Skin of body (tissue), 2 donors: ENCODE results near the gene SMYD4. TPM values are rescaled to one million over a fixed set of nuclear protein-coding genes. Genes with fewer than 3 reads are reported as not detected.
"Not testable (repeated sequence)": the region's sequence is repeated elsewhere in the genome, so short reads cannot be mapped to it uniquely, and the experiment has no call there.

Experiments used
- DNase-seq: peaks from one replicate; lab custom pipeline; 2025; lab: John Stamatoyannopoulos, UW
- total RNA-seq: library from RNA; depleted of rRNA; stranded (reverse); fragments of >200 nt; gene quantifications from one replicate; pipeline ENCODE4 v1.2.3, GENCODE V29; 2014

SMYD4 gene
- total RNA-seq, 1 donor from 2014 or later: 11.9 TPM

- DNase-seq: no peak
Measured at GRCh38 chr17:1785930-1786329, 43.8 kb downstream of the SMYD4 start.

- peak; percentile 92 for DNase-seq
Measured at GRCh38 chr17:1783834-1784611, 45.7 kb downstream of the SMYD4 start.

- DNase-seq: no peak
Measured at GRCh38 chr17:1783271-1783670, 46.4 kb downstream of the SMYD4 start.

- no peak for DNase-seq
Measured at GRCh38 chr17:1782171-1782567, 47.5 kb downstream of the SMYD4 start.

- peak; percentile 95 for DNase-seq
Measured at GRCh38 chr17:1779571-1780131, 50.1 kb downstream of the SMYD4 start.

- no peak for DNase-seq
Measured at GRCh38 chr17:1776857-1777256, 52.8 kb downstream of the SMYD4 start.

GRCh38 chr17:1776328-1776727 is 53.4 kb downstream of the SMYD4 start:
- DNase-seq: no peak

GRCh38 chr17:1774390-1775176 is 55.1 kb downstream of the SMYD4 start:
- no peak for DNase-seq

- DNase-seq: no peak
Measured at GRCh38 chr17:1773696-1774181, 56.0 kb downstream of the SMYD4 start.

GRCh38 chr17:1773000-1773695 is 56.6 kb downstream of the SMYD4 start:
- not testable (repeated sequence) for DNase-seq

- DNase-seq: no peak
Measured at GRCh38 chr17:1769822-1770477, 59.8 kb downstream of the SMYD4 start.

- DNase-seq: no peak
Measured at GRCh38 chr17:1767358-1767757, 62.3 kb downstream of the SMYD4 start.

GRCh38 chr17:1766382-1767135 is 63.1 kb downstream of the SMYD4 start:
- no peak for DNase-seq

- no peak for DNase-seq
Measured at GRCh38 chr17:1765576-1765975, 64.1 kb downstream of the SMYD4 start.

- DNase-seq: not testable (repeated sequence)
Measured at GRCh38 chr17:1764705-1765104, 65.0 kb downstream of the SMYD4 start.

GRCh38 chr17:1764284-1764683 is 65.4 kb downstream of the SMYD4 start:
- DNase-seq: peak; percentile 75

GRCh38 chr17:1762901-1763898 is 66.5 kb downstream of the SMYD4 start:
- peak; percentile 56 for DNase-seq

- no peak for DNase-seq
Measured at GRCh38 chr17:1762233-1762900, 67.3 kb downstream of the SMYD4 start.
